Measurements from ENCODE around the gene MVD. TPM values are rescaled to one million over a fixed set of nuclear protein-coding genes. Genes with fewer than 3 reads are reported as not detected.

MVD gene
- polyA plus RNA-seq, 1 donor (not counting 4 experiments of a cell fraction or from before 2014, with no cell fraction given) = 59.6 TPM

DNA sequence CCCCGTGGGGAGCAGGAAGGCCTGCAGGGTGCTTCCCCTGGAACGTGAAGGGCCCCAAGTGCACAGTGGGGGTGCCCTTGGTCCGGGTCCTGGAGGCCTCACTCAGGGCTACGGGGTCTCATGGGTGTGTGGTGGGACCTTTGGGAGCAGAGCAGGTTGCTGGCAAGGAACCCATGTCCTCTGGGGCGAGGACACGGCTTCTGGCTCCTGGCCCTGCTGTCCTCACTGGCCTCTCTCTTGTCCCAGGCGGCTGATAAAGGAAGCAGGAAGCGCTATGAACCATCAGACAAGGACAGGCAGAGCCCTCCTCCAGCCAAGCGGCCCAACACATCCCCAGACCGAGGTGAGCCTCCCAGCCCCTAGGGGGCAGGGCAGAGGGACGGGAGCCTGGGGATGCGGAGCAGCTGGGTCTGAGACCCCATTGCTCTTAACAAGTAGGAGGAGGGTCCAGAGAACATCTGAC is 34.3 kb downstream of the MVD start:
- no peak overlapping the region for H2AFZ ChIP-seq (ENCODE audit: control insufficient read depth, low read length)
- no peak overlapping the region for H3K4me2 ChIP-seq (ENCODE audit: control insufficient read depth, extremely low read depth, insufficient read depth, low read depth, low read length)
- H4K20me1 ChIP-seq (ENCODE audit: control insufficient read depth, extremely low read depth, insufficient read depth, low read length) = no peaks in the 10 kb centered on the region
- peaks cover 28 to 40% of the 10 kb centered on the region in 2 experiments for H3K36me3 ChIP-seq (ENCODE audit: control insufficient read depth in 2 of 2, extremely low read depth in 1 of 2, insufficient read depth in 2 of 2, low read length in 2 of 2)
- H3K4me1 ChIP-seq (ENCODE audit: control insufficient read depth, extremely low read depth, insufficient read depth, low read length) = no peaks in the 10 kb centered on the region
- H3K27me3 ChIP-seq (ENCODE audit: control insufficient read depth, extremely low read depth, insufficient read depth, low read length) = no peaks in the 10 kb centered on the region
- DNase-seq (ENCODE audit: low read depth, low spot score) = no peak
- H3K9ac ChIP-seq (ENCODE audit: control insufficient read depth, extremely low read depth, insufficient read depth, low read length) = no peak overlapping the region
- no peaks in the 10 kb centered on the region for H3K79me2 ChIP-seq (ENCODE audit: control insufficient read depth, insufficient read depth, low read length)
- dilution Hi-C loops (cut with MboI; ENCODE audit: extremely low pct_ligation_motif_present, low sequenced_read_pairs) = no loop called here
- no peaks in the 10 kb centered on the region for H3K9me3 ChIP-seq (ENCODE audit: control insufficient read depth, low read depth, low read length)
- no peak overlapping the region for H3K4me3 ChIP-seq (ENCODE audit: control insufficient read depth in 2 of 3, extremely low read depth in 1 of 3, insufficient read depth in 2 of 3, low read depth in 1 of 3, low read length in 3 of 3)
- no peaks in the 10 kb centered on the region for H3K9me1 ChIP-seq (ENCODE audit: control insufficient read depth, extremely low read depth, insufficient read depth, low read length)
- FAIRE-seq = no peak
- H3K27ac ChIP-seq (ENCODE audit: control insufficient read depth, insufficient read depth, low read length) = no peak overlapping the region
- TF ChIP-seq EZH2 (IDR thresholded peaks at IDR 0.05; ENCODE audit: low read length) = no peak
- TF ChIP-seq, protein P1, sequence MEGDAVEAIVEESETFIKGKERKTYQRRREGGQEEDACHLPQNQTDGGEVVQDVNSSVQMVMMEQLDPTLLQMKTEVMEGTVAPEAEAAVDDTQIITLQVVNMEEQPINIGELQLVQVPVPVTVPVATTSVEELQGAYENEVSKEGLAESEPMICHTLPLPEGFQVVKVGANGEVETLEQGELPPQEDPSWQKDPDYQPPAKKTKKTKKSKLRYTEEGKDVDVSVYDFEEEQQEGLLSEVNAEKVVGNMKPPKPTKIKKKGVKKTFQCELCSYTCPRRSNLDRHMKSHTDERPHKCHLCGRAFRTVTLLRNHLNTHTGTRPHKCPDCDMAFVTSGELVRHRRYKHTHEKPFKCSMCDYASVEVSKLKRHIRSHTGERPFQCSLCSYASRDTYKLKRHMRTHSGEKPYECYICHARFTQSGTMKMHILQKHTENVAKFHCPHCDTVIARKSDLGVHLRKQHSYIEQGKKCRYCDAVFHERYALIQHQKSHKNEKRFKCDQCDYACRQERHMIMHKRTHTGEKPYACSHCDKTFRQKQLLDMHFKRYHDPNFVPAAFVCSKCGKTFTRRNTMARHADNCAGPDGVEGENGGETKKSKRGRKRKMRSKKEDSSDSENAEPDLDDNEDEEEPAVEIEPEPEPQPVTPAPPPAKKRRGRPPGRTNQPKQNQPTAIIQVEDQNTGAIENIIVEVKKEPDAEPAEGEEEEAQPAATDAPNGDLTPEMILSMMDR (optimal IDR thresholded peaks at IDR 0.05 in 1 of 3, IDR thresholded peaks at IDR 0.05 in 1 of 3, conservative IDR thresholded peaks at IDR 0.05 in 1 of 3; ENCODE audit: extremely low read depth in 1 of 3, insufficient read depth in 2 of 3, low read length in 3 of 3) = peak; percentile 20 to 39 (median 34)

DNA sequence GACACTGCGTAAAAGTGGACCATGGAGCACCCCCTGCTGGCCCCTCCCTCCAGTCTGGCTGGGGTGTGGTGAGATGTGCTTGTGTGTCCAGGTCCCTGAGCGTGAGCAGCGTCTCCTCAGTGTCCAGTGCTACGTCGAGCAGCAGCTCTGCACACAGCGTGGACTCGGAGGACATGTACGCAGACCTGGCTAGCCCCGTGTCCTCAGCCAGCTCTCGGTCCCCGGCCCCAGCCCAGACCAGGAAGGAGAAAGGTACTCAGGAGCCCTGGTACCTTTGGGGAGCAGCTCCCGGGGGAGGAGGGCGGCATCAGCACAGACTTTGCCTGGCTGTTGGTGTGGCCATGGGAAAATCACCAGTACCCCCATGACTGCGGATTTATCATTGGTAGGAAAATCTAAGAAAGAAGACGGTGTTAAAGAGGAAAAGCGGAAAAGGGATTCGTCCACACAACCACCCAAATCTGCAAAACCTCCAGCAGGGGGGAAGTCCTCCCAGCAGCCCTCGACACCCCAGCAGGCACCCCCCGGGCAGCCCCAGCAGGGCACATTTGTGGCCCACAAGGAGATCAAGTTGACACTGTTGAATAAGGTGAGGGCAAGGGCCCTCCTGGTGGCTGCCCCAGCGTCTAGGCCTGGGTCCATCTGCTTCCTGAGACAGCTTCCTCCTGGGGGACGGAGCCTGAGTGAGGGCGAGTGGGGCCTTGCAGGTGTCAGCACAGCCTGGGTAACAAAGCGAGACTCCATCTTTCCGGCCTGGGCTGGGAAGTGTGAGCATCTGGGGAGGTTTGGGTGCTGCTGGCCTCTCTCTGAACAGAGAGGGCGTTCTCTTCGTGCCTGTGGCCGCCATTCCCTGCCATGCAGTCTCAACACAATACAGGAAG is 35.1 kb downstream of the MVD start:
- Histone ChIP-seq H3K4me3 (ENCODE audit: control insufficient read depth in 2 of 3, extremely low read depth in 1 of 3, insufficient read depth in 2 of 3, low read depth in 1 of 3, low read length in 3 of 3) (no peak overlapping the region), H3K4me1 (ENCODE audit: control insufficient read depth, extremely low read depth, insufficient read depth, low read length) (no peaks in the 10 kb centered on the region), H3K27ac (ENCODE audit: control insufficient read depth, insufficient read depth, low read length) (no peak overlapping the region), H3K27me3 (ENCODE audit: control insufficient read depth, extremely low read depth, insufficient read depth, low read length) (no peaks in the 10 kb centered on the region), H3K4me2 (ENCODE audit: control insufficient read depth, extremely low read depth, insufficient read depth, low read depth, low read length) (no peak overlapping the region), H3K9ac (ENCODE audit: control insufficient read depth, extremely low read depth, insufficient read depth, low read length) (no peak overlapping the region), H3K9me3 (ENCODE audit: control insufficient read depth, low read depth, low read length) (no peaks in the 10 kb centered on the region), H3K36me3 (ENCODE audit: control insufficient read depth in 2 of 2, extremely low read depth in 1 of 2, insufficient read depth in 2 of 2, low read length in 2 of 2) (peaks cover 30 to 46% of the 10 kb centered on the region in 2 experiments), H3K9me1 (ENCODE audit: control insufficient read depth, extremely low read depth, insufficient read depth, low read length) (no peaks in the 10 kb centered on the region), H4K20me1 (ENCODE audit: control insufficient read depth, extremely low read depth, insufficient read depth, low read length) (no peaks in the 10 kb centered on the region), H3K79me2 (ENCODE audit: control insufficient read depth, insufficient read depth, low read length) (no peaks in the 10 kb centered on the region), H2AFZ (ENCODE audit: control insufficient read depth, low read length) (no peak overlapping the region)
- FAIRE-seq = no peak
- dilution Hi-C loops (cut with MboI; ENCODE audit: extremely low pct_ligation_motif_present, low sequenced_read_pairs) = no loop called here
- no peak for DNase-seq (ENCODE audit: low read depth, low spot score)
- TF ChIP-seq, protein P1 (optimal IDR thresholded peaks at IDR 0.05 in 1 of 3, IDR thresholded peaks at IDR 0.05 in 1 of 3, conservative IDR thresholded peaks at IDR 0.05 in 1 of 3; ENCODE audit: extremely low read depth in 1 of 3, insufficient read depth in 2 of 3, low read length in 3 of 3) = no peak
- TF ChIP-seq EZH2 (IDR thresholded peaks at IDR 0.05; ENCODE audit: low read length) = no peak
